Measurements from ENCODE around the gene RGS19.
"Not testable (repeated sequence)": the region's sequence is repeated elsewhere in the genome, so short reads cannot be mapped to it uniquely, and the experiment has no call there.

The RGS19 gene

GRCh38 chr20:64099086-64099786 lies 19.9 kb upstream of the RGS19 start:
- Histone ChIP-seq H3K4me1 (ENCODE audit: control insufficient read depth, low read depth, low read length) (no peaks in the 10 kb centered on the region), H3K9me3 (ENCODE audit: control insufficient read depth, low read depth, low read length) (no peaks in the 10 kb centered on the region), H3K27me3 (ENCODE audit: control insufficient read depth, insufficient read depth, low read length) (peaks cover 35% of the 10 kb centered on the region), H3K9ac (ENCODE audit: low read length) (no peak overlapping the region), H3K36me3 (ENCODE audit: control insufficient read depth, low read depth, low read length) (no peaks in the 10 kb centered on the region), H3K4me3 (ENCODE audit: low read length) (no peak overlapping the region), H3K27ac (ENCODE audit: low read length) (no peak overlapping the region)

- Histone ChIP-seq H3K27me3 (ENCODE audit: control insufficient read depth, insufficient read depth, low read length) (peaks cover 32% of the 10 kb centered on the region), H3K9ac (ENCODE audit: low read length) (no peak overlapping the region), H3K27ac (ENCODE audit: low read length) (no peak overlapping the region), H3K36me3 (ENCODE audit: control insufficient read depth, low read depth, low read length) (no peaks in the 10 kb centered on the region), H3K9me3 (ENCODE audit: control insufficient read depth, low read depth, low read length) (no peaks in the 10 kb centered on the region), H3K4me3 (ENCODE audit: low read length) (no peak overlapping the region), H3K4me1 (ENCODE audit: control insufficient read depth, low read depth, low read length) (no peaks in the 10 kb centered on the region)
These were observed 19.2 kb upstream of the RGS19 start for GRCh38 chr20:64098471-64099013.

- Histone ChIP-seq H3K9ac (ENCODE audit: low read length) (no peak overlapping the region), H3K27me3 (ENCODE audit: control insufficient read depth, insufficient read depth, low read length) (peaks cover 13% of the 10 kb centered on the region), H3K4me3 (ENCODE audit: low read length) (no peak overlapping the region), H3K27ac (ENCODE audit: low read length) (no peak overlapping the region), H3K9me3 (ENCODE audit: control insufficient read depth, low read depth, low read length) (no peaks in the 10 kb centered on the region), H3K36me3 (ENCODE audit: control insufficient read depth, low read depth, low read length) (no peaks in the 10 kb centered on the region), H3K4me1 (ENCODE audit: control insufficient read depth, low read depth, low read length) (no peaks in the 10 kb centered on the region)
These were observed 17.2 kb upstream of the RGS19 start for GRCh38 chr20:64096535-64096934.

GRCh38 chr20:64095927-64096326 lies 16.6 kb upstream of the RGS19 start:
- Histone ChIP-seq H3K27ac (ENCODE audit: low read length) (no peak overlapping the region), H3K9ac (ENCODE audit: low read length) (no peak overlapping the region), H3K4me3 (ENCODE audit: low read length) (no peak overlapping the region), H3K4me1 (ENCODE audit: control insufficient read depth, low read depth, low read length) (no peaks in the 10 kb centered on the region), H3K9me3 (ENCODE audit: control insufficient read depth, low read depth, low read length) (no peaks in the 10 kb centered on the region), H3K27me3 (ENCODE audit: control insufficient read depth, insufficient read depth, low read length) (peaks cover 7% of the 10 kb centered on the region), H3K36me3 (ENCODE audit: control insufficient read depth, low read depth, low read length) (no peaks in the 10 kb centered on the region)

DNA sequence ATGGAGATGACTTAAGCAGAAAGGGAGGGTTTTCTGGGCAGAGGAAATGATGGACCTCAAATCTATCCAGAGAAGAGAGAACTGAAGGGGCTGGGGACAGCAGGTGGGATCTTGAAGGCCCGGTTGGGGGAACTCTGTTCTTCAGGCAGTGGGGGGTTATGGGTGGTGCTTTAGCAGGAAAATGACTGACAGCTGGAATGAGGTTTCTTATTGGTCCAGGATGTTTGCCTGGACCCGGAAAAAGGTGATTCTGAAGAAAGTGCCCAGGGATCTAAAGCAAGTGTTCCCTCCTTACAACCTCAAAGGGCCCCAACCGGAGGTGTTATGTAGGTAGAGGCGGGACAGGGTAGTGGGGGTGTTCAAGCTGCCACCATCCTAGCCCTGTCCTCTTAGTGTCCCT lies 16.1 kb upstream of the RGS19 start:
- Histone ChIP-seq H3K4me1 (ENCODE audit: control insufficient read depth, low read depth, low read length) (no peaks in the 10 kb centered on the region), H3K27me3 (ENCODE audit: control insufficient read depth, insufficient read depth, low read length) (peaks cover 2% of the 10 kb centered on the region), H3K4me3 (ENCODE audit: low read length) (no peak overlapping the region), H3K36me3 (ENCODE audit: control insufficient read depth, low read depth, low read length) (no peaks in the 10 kb centered on the region), H3K9me3 (ENCODE audit: control insufficient read depth, low read depth, low read length) (no peaks in the 10 kb centered on the region), H3K27ac (ENCODE audit: low read length) (no peak overlapping the region), H3K9ac (ENCODE audit: low read length) (no peak overlapping the region)

GRCh38 chr20:64093013-64093503 lies 13.7 kb upstream of the RGS19 start:
- Histone ChIP-seq H3K27ac (ENCODE audit: low read length) (no peak overlapping the region), H3K4me1 (ENCODE audit: control insufficient read depth, low read depth, low read length) (no peaks in the 10 kb centered on the region), H3K9me3 (ENCODE audit: control insufficient read depth, low read depth, low read length) (no peaks in the 10 kb centered on the region), H3K4me3 (ENCODE audit: low read length) (no peak overlapping the region), H3K9ac (ENCODE audit: low read length) (no peak overlapping the region), H3K27me3 (ENCODE audit: control insufficient read depth, insufficient read depth, low read length) (no peaks in the 10 kb centered on the region), H3K36me3 (ENCODE audit: control insufficient read depth, low read depth, low read length) (no peaks in the 10 kb centered on the region)

DNA sequence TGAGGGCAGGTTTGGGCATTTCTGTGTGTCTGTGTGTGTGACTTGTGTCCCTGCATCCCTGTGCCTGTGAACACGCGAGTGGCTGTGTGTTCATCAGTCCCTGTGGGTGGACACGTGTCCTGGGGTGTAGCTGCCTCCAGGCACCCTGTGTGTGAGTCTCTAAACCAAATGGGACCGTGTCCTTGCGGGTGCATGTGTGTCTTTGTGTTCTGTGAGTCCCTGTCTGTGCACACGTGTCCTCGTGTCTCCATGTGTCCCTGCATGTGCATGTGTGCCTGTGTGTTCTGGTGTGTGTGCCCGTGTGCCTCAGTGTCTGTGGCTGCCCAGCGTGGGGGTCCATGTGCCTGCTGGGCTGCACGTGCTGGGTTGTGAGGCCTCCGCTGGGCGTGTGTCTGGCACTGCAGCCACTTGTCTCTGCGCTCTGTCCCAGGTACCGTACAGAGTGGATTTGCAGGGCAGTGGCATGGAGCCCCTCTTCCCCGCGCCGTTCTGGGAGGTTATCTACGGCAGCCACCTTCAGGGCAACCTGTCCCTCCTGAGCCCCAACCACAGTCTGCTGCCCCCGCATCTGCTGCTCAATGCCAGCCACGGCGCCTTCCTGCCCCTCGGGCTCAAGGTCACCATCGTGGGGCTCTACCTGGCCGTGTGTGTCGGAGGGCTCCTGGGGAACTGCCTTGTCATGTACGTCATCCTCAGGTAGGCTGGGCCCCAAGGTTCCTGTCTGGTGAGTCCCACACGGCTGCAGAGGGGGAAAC lies 13.1 kb upstream of the RGS19 start:
- H3K27ac ChIP-seq (ENCODE audit: low read length): no peak overlapping the region
- no peak overlapping the region for H3K9ac ChIP-seq (ENCODE audit: low read length)
- no peaks in the 10 kb centered on the region for H3K9me3 ChIP-seq (ENCODE audit: control insufficient read depth, low read depth, low read length)
- no peaks in the 10 kb centered on the region for H3K36me3 ChIP-seq (ENCODE audit: control insufficient read depth, low read depth, low read length)
- H3K4me3 ChIP-seq (ENCODE audit: low read length): no peak overlapping the region
- H3K27me3 ChIP-seq (ENCODE audit: control insufficient read depth, insufficient read depth, low read length): no peaks in the 10 kb centered on the region
- no peaks in the 10 kb centered on the region for H3K4me1 ChIP-seq (ENCODE audit: control insufficient read depth, low read depth, low read length)

DNA sequence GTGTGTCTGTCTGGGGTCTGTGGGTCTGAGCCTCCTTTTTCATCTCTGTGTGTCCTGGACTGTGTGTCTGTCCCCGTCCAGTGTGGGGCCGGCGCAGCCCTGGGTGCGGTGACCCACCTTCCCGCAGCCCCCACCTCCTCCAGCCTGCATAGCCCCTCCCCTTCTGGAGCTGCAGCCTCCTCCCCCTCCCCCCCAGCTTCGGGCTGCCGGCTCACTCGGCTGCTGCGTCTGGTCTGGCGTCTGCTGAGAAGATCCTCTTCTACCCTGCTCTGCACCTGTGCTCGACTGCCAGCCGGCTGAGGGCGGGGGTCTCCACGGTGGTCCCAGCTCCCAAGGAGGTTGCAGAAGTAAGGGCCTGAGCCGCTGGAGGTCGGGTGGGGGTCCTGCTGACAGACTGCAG lies 12.5 kb upstream of the RGS19 start:
- no peak overlapping the region for H3K4me3 ChIP-seq (ENCODE audit: low read length)
- H3K27me3 ChIP-seq (ENCODE audit: control insufficient read depth, insufficient read depth, low read length): no peaks in the 10 kb centered on the region
- no peaks in the 10 kb centered on the region for H3K36me3 ChIP-seq (ENCODE audit: control insufficient read depth, low read depth, low read length)
- no peaks in the 10 kb centered on the region for H3K9me3 ChIP-seq (ENCODE audit: control insufficient read depth, low read depth, low read length)
- H3K27ac ChIP-seq (ENCODE audit: low read length): no peak overlapping the region
- H3K9ac ChIP-seq (ENCODE audit: low read length): no peak overlapping the region
- no peaks in the 10 kb centered on the region for H3K4me1 ChIP-seq (ENCODE audit: control insufficient read depth, low read depth, low read length)

- no peaks in the 10 kb centered on the region for H3K27me3 ChIP-seq (ENCODE audit: control insufficient read depth, insufficient read depth, low read length)
- H3K4me1 ChIP-seq (ENCODE audit: control insufficient read depth, low read depth, low read length): no peaks in the 10 kb centered on the region
- H3K36me3 ChIP-seq (ENCODE audit: control insufficient read depth, low read depth, low read length): no peaks in the 10 kb centered on the region
- no peak overlapping the region for H3K27ac ChIP-seq (ENCODE audit: low read length)
- H3K9ac ChIP-seq (ENCODE audit: low read length): no peak overlapping the region
- no peak overlapping the region for H3K4me3 ChIP-seq (ENCODE audit: low read length)
- H3K9me3 ChIP-seq (ENCODE audit: control insufficient read depth, low read depth, low read length): no peaks in the 10 kb centered on the region
These were observed 12.0 kb upstream of the RGS19 start for GRCh38 chr20:64091340-64091739.

- no peaks in the 10 kb centered on the region for H3K9me3 ChIP-seq (ENCODE audit: control insufficient read depth, low read depth, low read length)
- no peak overlapping the region for H3K4me3 ChIP-seq (ENCODE audit: low read length)
- H3K27ac ChIP-seq (ENCODE audit: low read length): no peak overlapping the region
- H3K4me1 ChIP-seq (ENCODE audit: control insufficient read depth, low read depth, low read length): no peaks in the 10 kb centered on the region
- peaks cover 10% of the 10 kb centered on the region for H3K27me3 ChIP-seq (ENCODE audit: control insufficient read depth, insufficient read depth, low read length)
- H3K9ac ChIP-seq (ENCODE audit: low read length): no peak overlapping the region
- H3K36me3 ChIP-seq (ENCODE audit: control insufficient read depth, low read depth, low read length): no peaks in the 10 kb centered on the region
These were observed 10.8 kb upstream of the RGS19 start for GRCh38 chr20:64090165-64090564.

GRCh38 chr20:64088586-64088985 lies 9.3 kb upstream of the RGS19 start:
- not testable (repeated sequence) for H3K4me3 ChIP-seq (ENCODE audit: low read length); H3K27ac ChIP-seq (ENCODE audit: low read length); H3K9ac ChIP-seq (ENCODE audit: low read length); H3K4me1 ChIP-seq (ENCODE audit: control insufficient read depth, low read depth, low read length); H3K36me3 ChIP-seq (ENCODE audit: control insufficient read depth, low read depth, low read length); H3K9me3 ChIP-seq (ENCODE audit: control insufficient read depth, low read depth, low read length)
- H3K27me3 ChIP-seq (ENCODE audit: control insufficient read depth, insufficient read depth, low read length): peaks cover 25% of the 10 kb centered on the region

All from iPS-18a (cell line).